ENCODE results near the gene SNCG. TPM values are rescaled to one million over a fixed set of nuclear protein-coding genes. Genes with fewer than 3 reads are reported as not detected.
"Not testable (repeated sequence)": the region's sequence is repeated elsewhere in the genome, so short reads cannot be mapped to it uniquely, and the experiment has no call there.

The SNCG gene
- total RNA-seq, 1 experiment from 2014 or later = not detected

GRCh38 chr10:87000491-87000890, 42.1 kb downstream of the SNCG start:
- intact Hi-C loops (cut with micrococcal nuclease; ENCODE audit: unreplicated experiment) = no loop called here
- Histone ChIP-seq H3K4me3 (ENCODE audit: low read depth, low read length, poor library complexity, severe bottlenecking) (no peak overlapping the region), H3K36me3 (ENCODE audit: insufficient read depth, low read length, poor library complexity, severe bottlenecking) (no peaks in the 10 kb centered on the region), H3K9me3 (ENCODE audit: low read depth, low read length, poor library complexity, severe bottlenecking) (no peaks in the 10 kb centered on the region), H3K27ac (ENCODE audit: low read depth, low read length, poor library complexity, severe bottlenecking) (no peak overlapping the region), H3K27me3 (replicated peaks; ENCODE audit: insufficient read depth, low read depth, low read length, poor library complexity) (no peaks in the 10 kb centered on the region), H3K4me1 (ENCODE audit: insufficient read depth, low read length, poor library complexity, severe bottlenecking) (no peaks in the 10 kb centered on the region)
- ChIA-PET POLR2A (ENCODE audit: low non-redundant PET) (no interaction called here), CTCF (no interaction called here)
- no peak for DNase-seq (ENCODE audit: low spot score)
- no peak for TF ChIP-seq CTCF (conservative IDR thresholded peaks at IDR 0.05; ENCODE audit: low read depth, low read length)
- TF ChIP-seq EZH2 (IDR thresholded peaks at IDR 0.05; ENCODE audit: borderline replicate concordance, low read depth, low read length, poor library complexity, severe bottlenecking) = no peak
- BruUV-seq (replicated peaks) = no TSS peak

- DNase-seq (ENCODE audit: low spot score); H3K36me3 ChIP-seq (ENCODE audit: insufficient read depth, low read length, poor library complexity, severe bottlenecking); BruUV-seq (replicated peaks); H3K4me3 ChIP-seq (ENCODE audit: low read depth, low read length, poor library complexity, severe bottlenecking); H3K27me3 ChIP-seq (replicated peaks; ENCODE audit: insufficient read depth, low read depth, low read length, poor library complexity); H3K27ac ChIP-seq (ENCODE audit: low read depth, low read length, poor library complexity, severe bottlenecking); POLR2A ChIA-PET (ENCODE audit: low non-redundant PET); CTCF ChIA-PET; H3K9me3 ChIP-seq (ENCODE audit: low read depth, low read length, poor library complexity, severe bottlenecking); intact Hi-C loops (cut with micrococcal nuclease; ENCODE audit: unreplicated experiment); H3K4me1 ChIP-seq (ENCODE audit: insufficient read depth, low read length, poor library complexity, severe bottlenecking): not testable (repeated sequence)
Measured at GRCh38 chr10:87007124-87007523, 48.7 kb downstream of the SNCG start.

- H3K36me3 ChIP-seq (ENCODE audit: insufficient read depth, low read length, poor library complexity, severe bottlenecking); H3K27ac ChIP-seq (ENCODE audit: low read depth, low read length, poor library complexity, severe bottlenecking); H3K4me1 ChIP-seq (ENCODE audit: insufficient read depth, low read length, poor library complexity, severe bottlenecking); CTCF ChIA-PET; H3K4me3 ChIP-seq (ENCODE audit: low read depth, low read length, poor library complexity, severe bottlenecking); BruUV-seq (replicated peaks); intact Hi-C loops (cut with micrococcal nuclease; ENCODE audit: unreplicated experiment); H3K9me3 ChIP-seq (ENCODE audit: low read depth, low read length, poor library complexity, severe bottlenecking); H3K27me3 ChIP-seq (replicated peaks; ENCODE audit: insufficient read depth, low read depth, low read length, poor library complexity); POLR2A ChIA-PET (ENCODE audit: low non-redundant PET); DNase-seq (ENCODE audit: low spot score): not testable (repeated sequence)
Measured at GRCh38 chr10:87007674-87008073, 49.3 kb downstream of the SNCG start.

GRCh38 chr10:87008303-87008702, 49.9 kb downstream of the SNCG start:
- H3K9me3 ChIP-seq (ENCODE audit: low read depth, low read length, poor library complexity, severe bottlenecking); H3K27ac ChIP-seq (ENCODE audit: low read depth, low read length, poor library complexity, severe bottlenecking); DNase-seq (ENCODE audit: low spot score); H3K4me1 ChIP-seq (ENCODE audit: insufficient read depth, low read length, poor library complexity, severe bottlenecking); H3K27me3 ChIP-seq (replicated peaks; ENCODE audit: insufficient read depth, low read depth, low read length, poor library complexity); H3K36me3 ChIP-seq (ENCODE audit: insufficient read depth, low read length, poor library complexity, severe bottlenecking); intact Hi-C loops (cut with micrococcal nuclease; ENCODE audit: unreplicated experiment); BruUV-seq (replicated peaks); POLR2A ChIA-PET (ENCODE audit: low non-redundant PET); H3K4me3 ChIP-seq (ENCODE audit: low read depth, low read length, poor library complexity, severe bottlenecking); CTCF ChIA-PET: not testable (repeated sequence)

- H3K4me1 ChIP-seq (ENCODE audit: insufficient read depth, low read length, poor library complexity, severe bottlenecking); BruUV-seq (replicated peaks); POLR2A ChIA-PET (ENCODE audit: low non-redundant PET); H3K27me3 ChIP-seq (replicated peaks; ENCODE audit: insufficient read depth, low read depth, low read length, poor library complexity); intact Hi-C loops (cut with micrococcal nuclease; ENCODE audit: unreplicated experiment); H3K9me3 ChIP-seq (ENCODE audit: low read depth, low read length, poor library complexity, severe bottlenecking); DNase-seq (ENCODE audit: low spot score); H3K4me3 ChIP-seq (ENCODE audit: low read depth, low read length, poor library complexity, severe bottlenecking); H3K36me3 ChIP-seq (ENCODE audit: insufficient read depth, low read length, poor library complexity, severe bottlenecking); H3K27ac ChIP-seq (ENCODE audit: low read depth, low read length, poor library complexity, severe bottlenecking); CTCF ChIA-PET: not testable (repeated sequence)
Measured at GRCh38 chr10:87009134-87009696, 50.8 kb downstream of the SNCG start.

Other genes starting within 250 kb of the SNCG start
- 112 and 136 TPM in 2 replicates for gene BMPR1A, start 202.0 kb upstream of the SNCG start, total RNA-seq (2021)
- gene MMRN2, start 984 bp upstream of the SNCG start, total RNA-seq (2021) = 0.09 TPM in 1 of 2 replicates, not detected in the other
- not detected in 2 replicates for gene ADIRF, start 9.9 kb downstream of the SNCG start, total RNA-seq (2021)
- not detected in 2 replicates for gene FAM25A, start 61.7 kb downstream of the SNCG start, total RNA-seq (2021)
- gene GLUD1, start 136.2 kb downstream of the SNCG start, total RNA-seq (2021) = 140 and 142 TPM in 2 replicates
- 33.2 and 36.7 TPM in 2 replicates for gene SHLD2, start 136.6 kb downstream of the SNCG start, total RNA-seq (2021)

Data from A673 (cell line).